ENCODE measurements around the gene UBE2E3. TPM values are rescaled to one million over a fixed set of nuclear protein-coding genes. Genes with fewer than 3 reads are reported as not detected.
"Not testable (repeated sequence)": the region's sequence is repeated elsewhere in the genome, so short reads cannot be mapped to it uniquely, and the experiment has no call there.

Gene UBE2E3
- total and polyA plus RNA-seq, 2 experiments from 2014 or later = 111 to 112 TPM

- Mint-ChIP-seq H3K27me3 (ENCODE audit: insufficient read depth, low read depth, poor library complexity) (no peaks in the 10 kb centered on the region), H3K9me3 (no peaks in the 10 kb centered on the region), H3K4me3 (no peak overlapping the region), H3K27ac (no peak overlapping the region), H3K36me3 (ENCODE audit: low read depth) (no peaks in the 10 kb centered on the region), H3K4me1 (no peaks in the 10 kb centered on the region)
- Histone ChIP-seq H2AFZ (no peak overlapping the region), H3K27me3 (ENCODE audit: insufficient read depth) (no peaks in the 10 kb centered on the region), H3K36me3 (ENCODE audit: insufficient read depth) (no peaks in the 10 kb centered on the region), H3K9me2 (ENCODE audit: insufficient read depth) (no peaks in the 10 kb centered on the region), H3K79me2 (replicated peaks; ENCODE audit: insufficient read depth) (no peaks in the 10 kb centered on the region), H3K4me3 (no peak overlapping the region), H3F3A (replicated peaks; ENCODE audit: low read depth) (no peaks in the 10 kb centered on the region), H3K27ac (ENCODE audit: low read depth) (no peak overlapping the region), H3K4me2 (no peak overlapping the region), H3K4me1 (ENCODE audit: insufficient read depth) (no peaks in the 10 kb centered on the region), H4K20me1 (replicated peaks; ENCODE audit: insufficient read depth) (no peaks in the 10 kb centered on the region)
- ATAC-seq (no peak), DNase-seq (ENCODE audit: low spot score) (no peak)
- no peak for TF ChIP-seq EZH2phosphoT487 (IDR thresholded peaks at IDR 0.05; ENCODE audit: unreplicated experiment)
- no peak for TF ChIP-seq ZNF331 (CRISPR knock-in tag; IDR thresholded peaks at IDR 0.05; ENCODE audit: low read depth)
- no peak for TF ChIP-seq CTCF (conservative IDR thresholded peaks at IDR 0.05; ENCODE audit: low read depth in 2 of 2)
- TF ChIP-seq CREB1 (CRISPR knock-in tag; IDR thresholded peaks at IDR 0.05; ENCODE audit: low read depth) = no peak
- TF ChIP-seq ZNF462 (CRISPR knock-in tag; IDR thresholded peaks at IDR 0.05) = no peak
- no peak for TF ChIP-seq ZNF114 (CRISPR knock-in tag; IDR thresholded peaks at IDR 0.05)
- TF ChIP-seq REST (IDR thresholded peaks at IDR 0.05; ENCODE audit: unreplicated experiment) = no peak
- no peak for TF ChIP-seq ETS1 (IDR thresholded peaks at IDR 0.05)
- TF ChIP-seq STAT1 (IDR thresholded peaks at IDR 0.05; ENCODE audit: unreplicated experiment) = no peak
- TF ChIP-seq EZH2 (IDR thresholded peaks at IDR 0.05; ENCODE audit: low read depth, unreplicated experiment) = no peak
These were observed 45.5 kb upstream of the UBE2E3 start for GRCh38 chr2:180934911-180935310.

DNA sequence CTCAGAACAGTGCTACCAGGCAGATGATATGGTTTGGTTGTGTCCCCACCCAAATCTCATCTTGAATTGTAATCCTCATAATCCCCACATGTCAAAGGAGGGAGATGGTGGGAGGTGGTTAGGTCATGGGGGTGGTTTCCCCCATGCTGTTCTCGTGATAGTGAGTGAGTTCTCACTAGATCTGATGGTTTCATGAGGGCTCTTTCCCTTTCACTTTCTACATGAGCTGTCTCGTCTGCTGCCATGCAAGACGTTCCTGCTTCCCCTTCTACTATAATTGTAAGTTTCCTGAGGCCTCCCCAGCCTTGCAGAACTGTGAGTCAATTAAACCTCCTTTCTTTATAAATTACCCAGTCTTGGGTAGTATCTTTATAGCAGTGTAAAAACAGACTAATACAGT, 42.9 kb upstream of the UBE2E3 start:
- H3K36me3 Mint-ChIP-seq (ENCODE audit: low read depth); DNase-seq (ENCODE audit: low spot score); H3F3A ChIP-seq (replicated peaks; ENCODE audit: low read depth); H3K27ac Mint-ChIP-seq; H3K79me2 ChIP-seq (replicated peaks; ENCODE audit: insufficient read depth); H2AFZ ChIP-seq; H3K9me3 Mint-ChIP-seq; ATAC-seq; H3K27me3 Mint-ChIP-seq (ENCODE audit: insufficient read depth, low read depth, poor library complexity); H3K36me3 ChIP-seq (ENCODE audit: insufficient read depth); H3K4me1 Mint-ChIP-seq; H3K27me3 ChIP-seq (ENCODE audit: insufficient read depth); H3K4me2 ChIP-seq; H3K9me2 ChIP-seq (ENCODE audit: insufficient read depth); H3K4me3 Mint-ChIP-seq; H3K27ac ChIP-seq (ENCODE audit: low read depth); H4K20me1 ChIP-seq (replicated peaks; ENCODE audit: insufficient read depth); H3K4me3 ChIP-seq; H3K4me1 ChIP-seq (ENCODE audit: insufficient read depth): not testable (repeated sequence)

All from GM23338 (cell line).